Chondrocyte (in vitro differentiated cells): ENCODE measurements around the gene NLRP3. TPM values are rescaled to one million over a fixed set of nuclear protein-coding genes. Genes with fewer than 3 reads are reported as not detected.
"Not testable (repeated sequence)": the region's sequence is repeated elsewhere in the genome, so short reads cannot be mapped to it uniquely, and the experiment has no call there.

Experiments used
- DNase-seq: peaks from one replicate; pipeline ENCODE4 v3.0.0; 2021; ENCODE audit warnings: mixed read lengths, low spot score
- H3K27ac Mint-ChIP-seq: one replicate; pipeline ENCODE4 v1.8.0; 2021; ENCODE audit warnings: mild to moderate bottlenecking, moderate library complexity, mixed read lengths; ENCODE audit not compliant: unreplicated experiment
- H3K27me3 Mint-ChIP-seq: 2 replicates; pipeline ENCODE4 v1.8.0; 2021; ENCODE audit warnings: low read depth, mixed read lengths
- H3K36me3 Mint-ChIP-seq: 2 replicates; pipeline ENCODE4 v1.8.0; 2021; ENCODE audit warnings: low read depth, mixed read lengths
- H3K4me1 Mint-ChIP-seq: 2 replicates; pipeline ENCODE4 v1.8.0; 2021; ENCODE audit warnings: low read depth, mild to moderate bottlenecking, mixed read lengths
- H3K4me3 Mint-ChIP-seq: one replicate; pipeline ENCODE4 v1.8.0; 2021; ENCODE audit warnings: mild to moderate bottlenecking, moderate library complexity, mixed read lengths; ENCODE audit not compliant: unreplicated experiment
- H3K9me3 Mint-ChIP-seq: 2 replicates; pipeline ENCODE4 v1.8.0; 2021; ENCODE audit warnings: low read depth, mixed read lengths
- CTCF ChIP-seq: fragments of 200-600 bp; sonication (generic); IDR thresholded peaks from 2 replicates; pipeline ENCODE4 v1.5.0; 2021; ENCODE audit warnings: antibody characterized with exemption, mild to moderate bottlenecking, moderate library complexity
- total RNA-seq: library from RNA; stranded (reverse); gene quantifications from 3 replicates; pipeline ENCODE4 v1.2.1, GENCODE V29; 2021

NLRP3 gene
- total RNA-seq, 1 donor from 2014 or later, result 0.15 TPM

- DNase-seq, result no peak
- no peak overlapping the region for H3K4me3 Mint-ChIP-seq
- TF ChIP-seq CTCF, result no peak
- peaks cover 6% of the 10 kb centered on the region for H3K27me3 Mint-ChIP-seq
- H3K4me1 Mint-ChIP-seq, result no peaks in the 10 kb centered on the region
- no peaks in the 10 kb centered on the region for H3K9me3 Mint-ChIP-seq
- H3K27ac Mint-ChIP-seq, result no peak overlapping the region
- no peaks in the 10 kb centered on the region for H3K36me3 Mint-ChIP-seq
Measured at GRCh38 chr1:247468481-247469140, 52.6 kb downstream of the NLRP3 start.

- TF ChIP-seq CTCF, result no peak
Measured at GRCh38 chr1:247469141-247469535, 53.2 kb downstream of the NLRP3 start.

GRCh38 chr1:247470942-247471429, 55.0 kb downstream of the NLRP3 start:
- not testable (repeated sequence) for H3K4me3 Mint-ChIP-seq, H3K4me1 Mint-ChIP-seq, H3K27me3 Mint-ChIP-seq, H3K27ac Mint-ChIP-seq, H3K36me3 Mint-ChIP-seq, DNase-seq
- H3K9me3 Mint-ChIP-seq, result peaks cover 14% of the 10 kb centered on the region

More at GRCh38 chr1:247469141-247469535, 53.2 kb downstream of the NLRP3 start:
- no peak overlapping the region for H3K27ac Mint-ChIP-seq
- H3K36me3 Mint-ChIP-seq, result no peaks in the 10 kb centered on the region
- H3K4me1 Mint-ChIP-seq, result no peaks in the 10 kb centered on the region
- H3K27me3 Mint-ChIP-seq, result peaks cover 6% of the 10 kb centered on the region
- no peak overlapping the region for H3K4me3 Mint-ChIP-seq
- no peaks in the 10 kb centered on the region for H3K9me3 Mint-ChIP-seq
- DNase-seq, result no peak

DNA sequence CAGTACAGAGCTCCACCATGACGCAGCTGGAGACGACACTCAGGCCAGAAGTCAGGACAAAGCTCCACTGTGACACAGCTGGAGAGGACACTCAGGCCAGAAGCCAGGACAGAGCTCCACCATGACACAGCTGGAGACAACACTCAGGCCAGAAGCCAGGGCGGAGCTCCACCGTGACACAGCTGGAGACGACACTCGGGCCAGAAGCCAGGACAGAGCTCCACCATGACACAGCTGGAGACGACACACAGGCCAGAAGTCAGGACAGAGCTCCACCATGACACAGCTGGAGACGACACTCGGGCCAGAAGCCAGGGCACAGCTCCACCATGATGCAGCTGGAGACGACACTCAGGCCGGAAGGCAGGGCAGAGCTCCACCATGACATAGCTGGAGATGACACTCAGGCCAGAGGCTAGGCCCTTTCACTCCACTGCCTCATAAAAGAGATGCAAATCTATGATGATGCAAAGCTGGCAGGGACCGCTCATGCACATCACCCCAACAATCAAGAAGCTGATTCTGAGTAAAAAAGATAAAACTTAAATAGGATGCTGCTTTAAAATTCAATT, 55.6 kb downstream of the NLRP3 start:
- Mint-ChIP-seq H3K4me3 (no peak overlapping the region), H3K4me1 (no peaks in the 10 kb centered on the region), H3K36me3 (no peaks in the 10 kb centered on the region), H3K27ac (no peak overlapping the region), H3K9me3 (peaks cover 14% of the 10 kb centered on the region), H3K27me3 (peaks cover 6% of the 10 kb centered on the region)
- TF ChIP-seq CTCF, result no peak
- no peak for DNase-seq

DNA sequence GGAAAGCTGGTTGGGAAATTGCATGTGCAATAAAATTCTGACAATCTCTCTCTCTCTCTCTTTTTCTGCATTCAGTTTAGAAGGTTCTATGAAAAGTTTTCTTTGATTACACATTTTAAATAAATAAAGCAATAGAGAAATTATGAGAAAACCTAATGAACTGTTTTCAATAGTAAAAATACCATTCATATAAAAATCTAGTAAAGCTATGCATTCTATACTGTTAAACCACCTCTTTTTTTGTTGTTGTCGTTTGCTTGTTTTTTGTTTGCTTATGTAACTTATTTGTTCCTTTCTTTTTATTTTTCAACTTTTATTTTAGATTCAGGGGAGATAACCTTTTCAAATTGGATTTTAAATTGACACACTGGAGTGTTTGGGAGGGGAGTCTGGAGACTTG, 56.1 kb downstream of the NLRP3 start:
- Mint-ChIP-seq H3K4me1 (no peaks in the 10 kb centered on the region), H3K4me3 (no peak overlapping the region), H3K36me3 (no peaks in the 10 kb centered on the region), H3K27ac (no peak overlapping the region), H3K9me3 (peaks cover 14% of the 10 kb centered on the region), H3K27me3 (peaks cover 6% of the 10 kb centered on the region)
- no peak for TF ChIP-seq CTCF
- no peak for DNase-seq

- no peak for DNase-seq
- no peak for TF ChIP-seq CTCF
- Mint-ChIP-seq H3K27ac (no peak overlapping the region), H3K4me1 (no peaks in the 10 kb centered on the region), H3K36me3 (no peaks in the 10 kb centered on the region), H3K27me3 (no peaks in the 10 kb centered on the region), H3K9me3 (peaks cover 14% of the 10 kb centered on the region), H3K4me3 (no peak overlapping the region)
Measured at GRCh38 chr1:247474367-247474766, 58.4 kb downstream of the NLRP3 start.
